GM18511 (cell line): Measurements from ENCODE around the gene LRRC19.
A peak's percentile ranks its signal among the peaks of the same experiment; 100 is the strongest.

ENCODE experiments used
- ATAC-seq: cut with Tn5 transposase; IDR thresholded peaks from one replicate; pipeline ENCODE4 v1.9.1; 2021; ENCODE audit warnings: mild to moderate bottlenecking, moderate library complexity; ENCODE audit not compliant: unreplicated experiment

Gene LRRC19

GRCh38 chr9:27005491-27005890, at the start of gene LRRC19:
Gene LRRC19 (minus strand): TSS chr9:27005672. CDS start chr9:26999694, 5,978 bp downstream.
- ATAC-seq = no peak

DNA sequence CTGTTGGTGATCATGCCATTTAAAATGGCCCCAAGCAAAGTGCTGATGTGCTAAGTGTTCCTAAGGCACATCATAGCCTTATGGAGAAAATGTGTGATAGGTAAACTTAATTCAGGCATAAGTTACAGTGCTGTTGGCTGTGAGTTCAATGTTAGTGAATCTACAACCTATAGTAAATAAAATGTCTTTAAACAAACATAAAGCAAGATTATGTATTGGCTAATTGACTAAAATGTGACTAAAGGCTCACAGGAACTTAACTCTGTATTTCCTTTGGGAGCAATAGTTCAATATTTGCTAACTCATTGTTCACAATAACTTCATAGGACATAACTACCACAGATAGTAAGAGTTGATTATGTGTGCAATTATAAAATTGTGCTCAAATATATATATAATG, 49.4 kb upstream of the LRRC19 start:
- no peak for ATAC-seq

GRCh38 chr9:27054125-27054524, 48.7 kb upstream of the LRRC19 start:
- no peak for ATAC-seq

GRCh38 chr9:27053369-27054022, 48.0 kb upstream of the LRRC19 start:
- no peak for ATAC-seq

- ATAC-seq = no peak
These were observed 41.7 kb upstream of the LRRC19 start for GRCh38 chr9:27047136-27047535.

DNA sequence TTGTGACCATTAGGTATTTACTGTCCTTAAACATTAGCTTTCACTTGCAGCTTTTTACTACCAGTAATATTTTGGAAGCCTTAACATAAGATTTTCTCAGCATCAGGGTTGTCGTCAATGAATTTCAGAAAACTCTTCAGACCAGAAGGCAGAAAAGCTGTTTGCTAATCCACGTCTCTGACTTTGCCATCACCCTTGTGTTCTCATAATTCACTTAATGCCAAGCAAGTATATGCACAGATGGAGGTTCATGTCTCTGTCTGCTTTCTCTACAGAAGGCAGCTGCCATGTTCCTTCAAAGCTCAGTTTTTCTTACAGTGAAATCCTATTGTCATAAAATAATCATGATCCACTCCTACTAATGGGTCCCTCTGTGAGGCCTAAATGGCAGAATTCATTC, 37.7 kb upstream of the LRRC19 start:
- no peak for ATAC-seq

GRCh38 chr9:27042476-27042875, 37.0 kb upstream of the LRRC19 start:
- ATAC-seq = no peak

DNA sequence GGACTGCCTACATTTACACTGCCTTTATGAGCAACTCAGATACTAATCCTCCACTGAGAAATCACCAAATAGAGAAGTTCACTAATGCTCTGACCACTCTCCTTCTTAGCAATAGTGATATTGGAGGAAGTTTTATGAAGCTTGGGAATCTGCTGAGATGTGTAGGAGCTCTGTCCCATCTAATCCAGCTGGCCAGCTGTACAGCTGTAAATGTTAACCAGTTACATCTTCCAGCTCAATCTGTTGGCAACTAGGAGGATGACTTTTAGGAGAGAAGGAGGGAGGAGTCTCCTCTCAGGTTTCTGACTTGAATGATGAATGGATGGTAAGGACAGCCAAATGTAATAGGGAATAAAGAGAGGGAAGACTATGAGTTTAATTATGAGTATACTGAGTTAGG, 36.3 kb upstream of the LRRC19 start:
- no peak for ATAC-seq

DNA sequence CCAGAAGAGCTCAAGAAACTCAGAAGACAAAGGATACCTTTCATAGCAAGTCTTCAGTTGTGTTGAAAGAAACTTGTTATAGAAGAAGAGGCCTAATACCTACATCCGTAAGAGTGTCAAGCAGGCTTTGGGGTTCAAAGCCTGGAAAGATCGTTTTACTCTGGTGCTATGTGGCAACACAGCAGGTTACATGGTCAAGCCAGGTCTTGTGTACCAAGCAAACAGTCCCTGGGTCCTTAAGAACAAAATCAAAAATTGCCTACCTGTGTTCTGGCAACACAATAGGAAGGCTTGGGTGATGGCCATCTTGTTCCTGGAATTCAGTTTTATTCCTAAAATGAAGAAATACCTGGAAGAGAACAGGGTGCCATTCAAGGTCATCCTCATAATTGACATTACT, 32.0 kb upstream of the LRRC19 start:
- no peak for ATAC-seq

DNA sequence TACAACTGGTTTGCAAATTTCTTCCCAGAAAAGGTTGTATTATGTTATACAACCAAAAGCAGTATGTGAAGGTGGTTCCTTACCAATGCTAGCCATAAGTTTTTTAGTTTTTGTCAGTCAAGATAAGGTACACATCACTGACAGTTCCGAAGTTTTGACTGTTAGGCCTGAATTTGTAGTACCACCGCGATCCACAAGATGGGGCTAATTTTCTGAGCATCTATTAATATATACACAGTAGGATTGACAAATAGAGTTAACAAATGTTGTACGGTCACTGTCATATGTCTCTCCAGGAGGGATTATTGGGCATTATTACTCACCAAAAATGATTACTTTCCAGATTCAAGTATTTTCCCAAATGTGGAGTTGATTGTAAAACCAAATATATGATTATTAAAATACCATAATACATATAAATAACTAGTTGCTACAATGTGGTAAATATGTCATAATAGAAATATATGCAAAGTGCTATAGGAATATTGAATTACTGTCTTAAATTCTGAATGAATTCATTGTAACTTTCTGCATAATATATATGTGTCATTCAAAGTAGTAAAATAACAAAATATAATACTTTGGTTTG, 28.4 kb upstream of the LRRC19 start:
- peak; percentile 92 for ATAC-seq

DNA sequence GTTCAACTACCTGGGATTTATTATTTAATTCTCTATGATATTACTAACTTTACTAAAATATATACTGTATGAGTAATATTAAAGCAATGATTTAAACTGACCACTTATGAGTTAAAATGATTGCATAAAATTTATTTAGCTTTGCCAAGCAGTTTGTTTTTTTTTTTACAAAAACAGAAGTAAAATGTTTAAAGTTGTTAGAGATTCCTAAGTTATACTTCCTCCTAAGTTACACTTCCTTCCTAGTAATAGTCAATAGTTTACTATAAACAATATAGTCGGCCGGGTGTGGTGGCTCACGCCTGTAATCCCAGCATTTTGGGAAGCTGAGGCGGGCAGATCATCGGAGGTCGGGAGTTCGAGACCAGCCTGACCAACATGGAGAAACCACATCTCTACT, 23.7 kb upstream of the LRRC19 start:
- no peak for ATAC-seq

DNA sequence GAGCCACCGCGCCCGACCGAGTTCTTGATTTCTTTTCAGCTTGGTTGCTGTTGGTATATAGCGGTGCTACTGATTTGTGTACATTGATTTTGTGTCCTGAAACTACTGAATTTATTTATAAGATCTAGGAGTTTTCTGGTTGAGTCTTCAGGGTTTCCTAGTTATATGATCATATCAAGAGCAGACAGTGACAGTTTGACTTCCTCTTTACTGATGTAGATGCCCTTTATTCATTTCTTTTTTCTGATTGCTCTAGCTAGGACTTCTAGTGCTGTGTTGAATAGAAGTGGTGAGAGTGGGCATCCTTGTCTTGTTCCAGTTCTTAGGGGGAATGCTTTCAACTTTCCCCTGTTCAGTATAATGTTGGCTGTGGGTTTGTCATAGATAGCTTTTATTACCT, 17.4 kb upstream of the LRRC19 start:
- ATAC-seq = no peak

DNA sequence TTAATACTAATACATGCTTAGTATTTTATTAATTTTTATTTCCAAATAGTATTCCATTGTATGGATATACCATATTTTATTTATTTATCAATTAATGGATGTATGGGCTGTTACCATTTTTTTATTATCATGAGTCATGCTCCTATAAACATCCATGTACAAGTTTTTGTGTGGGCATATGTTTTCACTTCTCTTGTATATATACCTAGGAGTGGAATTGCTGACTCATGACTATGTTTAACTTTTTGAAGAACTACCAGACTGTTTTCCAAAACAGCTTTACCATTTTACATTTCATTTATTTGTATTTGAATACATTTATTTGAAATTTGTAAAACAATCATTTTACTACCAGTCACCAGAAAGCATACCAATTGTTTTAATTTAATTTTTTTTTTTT, 14.1 kb upstream of the LRRC19 start:
- ATAC-seq = no peak

GRCh38 chr9:27003426-27004077, 1.9 kb downstream of the LRRC19 start:
- ATAC-seq = peak; percentile 56

GRCh38 chr9:26995810-26996209, 9.7 kb downstream of the LRRC19 start:
- no peak for ATAC-seq

- peak; percentile 73 for ATAC-seq
These were observed 22.1 kb downstream of the LRRC19 start for GRCh38 chr9:26983340-26983739.

- ATAC-seq = no peak
These were observed 29.5 kb downstream of the LRRC19 start for GRCh38 chr9:26975728-26976707.

GRCh38 chr9:26974927-26975326, 30.5 kb downstream of the LRRC19 start:
- no peak for ATAC-seq

- no peak for ATAC-seq
These were observed 31.5 kb downstream of the LRRC19 start for GRCh38 chr9:26973989-26974388.

- ATAC-seq = no peak
These were observed 33.8 kb downstream of the LRRC19 start for GRCh38 chr9:26971721-26972120.

- ATAC-seq = no peak
These were observed 48.6 kb downstream of the LRRC19 start for GRCh38 chr9:26956860-26957233.
